H9 (cell line): ENCODE data around the gene QPRT. TPM values are rescaled to one million over a fixed set of nuclear protein-coding genes. Genes with fewer than 3 reads are reported as not detected.
"Not testable (repeated sequence)": the region's sequence is repeated elsewhere in the genome, so short reads cannot be mapped to it uniquely, and the experiment has no call there.

ENCODE experiments used
- DNase-seq: peaks from one replicate; pipeline ENCODE4 v3.0.0-alpha.2; 2017
- H2AFZ ChIP-seq: one replicate; pipeline ENCODE4 v1.6.1; 2013; ENCODE audit warnings: mild to moderate bottlenecking, low read length, control low read depth, moderate library complexity
- H2AK5ac ChIP-seq: 2 replicates; pipeline ENCODE4 v1.6.1; 2013; ENCODE audit warnings: low read length, control low read depth, mixed read lengths; ENCODE audit not compliant: insufficient read length
- H2BK120ac ChIP-seq: one replicate; pipeline ENCODE4 v1.6.1; 2013; ENCODE audit warnings: low read depth, mild to moderate bottlenecking, low read length, control low read depth, inconsistent platforms; ENCODE audit not compliant: poor library complexity, severe bottlenecking
- H2BK12ac ChIP-seq: 2 replicates; pipeline ENCODE4 v1.6.1; 2013; ENCODE audit warnings: low read length, control low read depth, mixed read lengths, low read depth; ENCODE audit not compliant: insufficient read length
- H2BK15ac ChIP-seq: 2 replicates; pipeline ENCODE4 v1.6.1; 2013; ENCODE audit warnings: low read depth, low read length, control low read depth
- H2BK20ac ChIP-seq: one replicate; pipeline ENCODE4 v1.6.1; 2013; ENCODE audit warnings: low read depth, mild to moderate bottlenecking, low read length, control low read depth, inconsistent platforms; ENCODE audit not compliant: poor library complexity, severe bottlenecking
- H2BK5ac ChIP-seq: 2 replicates; pipeline ENCODE4 v1.6.1; 2013; ENCODE audit warnings: low read length, control low read depth, mixed read lengths; ENCODE audit not compliant: insufficient read length
- H3K14ac ChIP-seq: 2 replicates; pipeline ENCODE4 v1.6.1; 2013; ENCODE audit warnings: low read length, control low read depth; ENCODE audit not compliant: insufficient read depth
- H3K18ac ChIP-seq: 2 replicates; pipeline ENCODE4 v1.6.1; 2013; ENCODE audit warnings: low read depth, mild to moderate bottlenecking, mixed read lengths, low read length, control low read depth; ENCODE audit not compliant: insufficient read length
- H3K23ac ChIP-seq: 2 replicates; pipeline ENCODE4 v1.6.1; 2013; ENCODE audit warnings: low read length, control low read depth, mixed read lengths, low read depth; ENCODE audit not compliant: insufficient read length
- H3K23me2 ChIP-seq: 2 replicates; pipeline ENCODE4 v1.6.1; 2013; ENCODE audit warnings: low read depth, mild to moderate bottlenecking, mixed read lengths, low read length, control low read depth; ENCODE audit not compliant: insufficient read length, poor library complexity, severe bottlenecking
- H3K27ac ChIP-seq: 2 replicates; pipeline ENCODE4 v1.5.1; 2013; ENCODE audit warnings: low read length, control low read depth, mixed read lengths, low read depth; ENCODE audit not compliant: insufficient read length
- H3K27me3 ChIP-seq: 2 replicates; pipeline ENCODE4 v1.6.1; 2013; ENCODE audit warnings: low read length, control low read depth, inconsistent platforms; ENCODE audit not compliant: insufficient read depth
- H3K4ac ChIP-seq: 2 replicates; pipeline ENCODE4 v1.6.1; 2013; ENCODE audit warnings: low read depth, mild to moderate bottlenecking, control low read depth, inconsistent platforms, low read length, moderate library complexity
- H3K4me1 ChIP-seq: 2 replicates; pipeline ENCODE4 v1.6.1; 2013; ENCODE audit warnings: low read length, control low read depth, inconsistent platforms; ENCODE audit not compliant: insufficient read depth
- H3K4me2 ChIP-seq: 2 replicates; pipeline ENCODE4 v1.6.1; 2013; ENCODE audit warnings: low read length, control low read depth, mixed read lengths; ENCODE audit not compliant: insufficient read length, insufficient read depth
- H3K56ac ChIP-seq: 2 replicates; pipeline ENCODE4 v1.6.1; 2013; ENCODE audit warnings: low read depth, mild to moderate bottlenecking, mixed read lengths, low read length, control low read depth; ENCODE audit not compliant: insufficient read length
- H3K79me1 ChIP-seq: 2 replicates; pipeline ENCODE4 v1.6.1; 2013; ENCODE audit warnings: low read depth, mild to moderate bottlenecking, moderate library complexity, low read length, control low read depth, inconsistent platforms; ENCODE audit not compliant: insufficient read depth, poor library complexity, severe bottlenecking
- H3K79me2 ChIP-seq: 2 replicates; pipeline ENCODE4 v1.6.1; 2013; ENCODE audit warnings: low read length, control low read depth, inconsistent platforms; ENCODE audit not compliant: insufficient read depth
- H3K9ac ChIP-seq: 2 replicates; pipeline ENCODE4 v1.6.1; 2013; ENCODE audit warnings: low read length, control low read depth, mixed read lengths; ENCODE audit not compliant: insufficient read length; ENCODE audit errors: extremely low read depth
- H3K9me3 ChIP-seq: one replicate; pipeline ENCODE4 v1.6.1; 2013; ENCODE audit warnings: low read depth, low read length, inconsistent platforms; ENCODE audit not compliant: control insufficient read depth
- H3T11ph ChIP-seq: one replicate; pipeline ENCODE4 v1.6.1; 2013; ENCODE audit warnings: mild to moderate bottlenecking, low read length, control low read depth, inconsistent platforms
- H4K20me1 ChIP-seq: one replicate; pipeline ENCODE4 v1.6.1; 2013; ENCODE audit not compliant: control insufficient read depth, insufficient read length, insufficient read depth
- H4K5ac ChIP-seq: 2 replicates; pipeline ENCODE4 v1.6.1; 2013; ENCODE audit warnings: low read depth, mild to moderate bottlenecking, mixed read lengths, low read length, control low read depth; ENCODE audit not compliant: insufficient read length
- H4K8ac ChIP-seq: replicated peaks from 2 replicates; pipeline ENCODE4 v1.6.1; 2013; ENCODE audit warnings: low read length, control low read depth, mixed read lengths, low read depth; ENCODE audit not compliant: insufficient read length
- H4K91ac ChIP-seq: 2 replicates; pipeline ENCODE4 v1.6.1; 2013; ENCODE audit warnings: low read depth, mild to moderate bottlenecking, moderate library complexity, mixed read lengths, low read length, control low read depth; ENCODE audit not compliant: insufficient read length
- H3K27ac Mint-ChIP-seq, 3 experiments: 2 replicates in 2 of 3; 3 replicates in 1 of 3; pipeline ENCODE4 v1.8.0; 2020 to 2021; ENCODE audit warnings: mixed read lengths in 3 of 3, mild to moderate bottlenecking in 1 of 3, moderate library complexity in 1 of 3
- H3K27me3 Mint-ChIP-seq: 2 replicates; pipeline ENCODE4 v1.8.0; 2021; ENCODE audit warnings: low read depth, mild to moderate bottlenecking, moderate library complexity, mixed read lengths
- H3K36me3 Mint-ChIP-seq, 3 experiments: 2 replicates in 2 of 3; 3 replicates in 1 of 3; pipeline ENCODE4 v1.8.0; 2020 to 2021; ENCODE audit warnings: low read depth in 3 of 3, mixed read lengths in 3 of 3; ENCODE audit not compliant: insufficient read depth in 1 of 3
- H3K4me1 Mint-ChIP-seq, 2 experiments: 2 replicates each; pipeline ENCODE4 v1.8.0; 2020; ENCODE audit warnings: mixed read lengths in 2 of 2
- H3K4me3 Mint-ChIP-seq, 2 experiments: 2 replicates in 1 of 2; 3 replicates in 1 of 2; pipeline ENCODE4 v1.8.0; 2020 to 2021; ENCODE audit warnings: mild to moderate bottlenecking in 2 of 2, mixed read lengths in 2 of 2, moderate library complexity in 1 of 2
- H3K9me3 Mint-ChIP-seq, 2 experiments: 2 replicates in 1 of 2; 3 replicates in 1 of 2; pipeline ENCODE4 v1.8.0; 2020; ENCODE audit warnings: mild to moderate bottlenecking in 2 of 2, mixed read lengths in 2 of 2, moderate library complexity in 1 of 2
- WGBS: extraction: QIAGEN DNeasy Blood & Tissue Kit; methylation state at CpG from one replicate; pipeline ENCODE4 v1.1.7; 2013; ENCODE audit warnings: missing lambda C conversion rate, low lambda C conversion rate, mixed read lengths; ENCODE audit not compliant: insufficient read length; ENCODE audit errors: extremely low coverage; 5-methylcytosine and 5-hydroxymethylcytosine counted together
- total RNA-seq: library from RNA; stranded (reverse); gene quantifications from 2 replicates; pipeline ENCODE4 v1.2.1, GENCODE V29; 2021
- TF ChIP-seq, protein P1 (sequence below): fragments of 200-600 bp; sonication (generic); conservative IDR thresholded peaks from 3 replicates; pipeline ENCODE4 v1.8.0; 2021; ENCODE audit warnings: antibody characterized with exemption, mild to moderate bottlenecking

The QPRT gene
- total RNA-seq, 1 experiment from 2014 or later: 107 TPM

DNA sequence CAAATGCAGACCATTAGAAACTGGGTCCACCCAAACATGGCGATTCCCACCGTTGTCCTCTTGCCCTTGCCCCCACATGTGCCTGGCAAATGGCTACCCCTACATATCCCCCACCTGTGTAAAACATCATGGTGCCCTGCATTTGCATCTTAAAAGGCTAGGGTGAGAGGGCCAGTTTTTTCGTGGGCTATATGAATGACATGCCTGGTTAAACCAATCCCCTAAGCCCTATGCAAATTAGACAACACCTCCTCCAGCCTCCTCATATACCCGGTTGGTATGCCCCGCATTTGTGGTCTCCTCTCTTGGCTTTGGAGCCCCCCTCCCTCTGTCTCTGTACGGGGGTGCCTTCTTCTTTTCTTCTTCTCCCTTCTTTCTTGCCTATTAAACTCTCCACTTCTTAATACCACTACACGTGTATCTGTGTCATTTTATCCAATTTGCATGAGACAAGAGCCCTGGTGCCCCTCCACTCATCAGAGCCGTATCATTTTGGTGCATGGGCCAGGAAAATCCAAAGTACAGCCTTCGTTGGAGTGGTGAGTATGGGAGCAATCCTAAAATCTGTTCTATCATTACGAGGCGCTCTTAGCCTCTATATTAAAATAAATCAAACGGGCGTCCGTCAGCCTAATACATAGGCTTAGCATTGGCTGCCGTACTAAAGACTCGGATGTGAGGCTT, 30.1 kb downstream of the QPRT start:
- no peak overlapping the region for H3K23ac ChIP-seq
- WGBS: no CpG with 5 or more reads among the region's 16 CpGs
- no peak overlapping the region for H2BK5ac ChIP-seq
- peak overlapping the region; percentile 79; the same call in 1 of the 2 replicates for H3K4ac ChIP-seq
- H2AK5ac ChIP-seq: no peak overlapping the region
- Mint-ChIP-seq H3K4me3 (peak overlapping the region; percentile 88 to 91), H3K27me3 (no peaks in the 10 kb centered on the region), H3K4me1 (peaks cover 30 to 31% of the 10 kb centered on the region in 2 experiments), H3K36me3 (peaks cover 26 to 34% (median 28%) of the 10 kb centered on the region in 3 experiments; a peak in 6 of 7 replicates), H3K9me3 (no peaks in the 10 kb centered on the region; a peak in 1 of 5 replicates), H3K27ac (peak overlapping the region; percentile 97 to 98 (median 97))
- peak overlapping the region; percentile 75 for H3T11ph ChIP-seq
- DNase-seq: peak; percentile 95
- peak overlapping the region; percentile 97 for H3K9ac ChIP-seq
- H4K8ac ChIP-seq: no peak overlapping the region
- H2BK12ac ChIP-seq: no peak overlapping the region
- peaks cover 14% of the 10 kb centered on the region; the same call in 1 of the 2 replicates for H3K79me2 ChIP-seq
- no peaks in the 10 kb centered on the region for H3K27me3 ChIP-seq
- H2AFZ ChIP-seq: no peak overlapping the region
- H3K4me1 ChIP-seq: peaks cover 2% of the 10 kb centered on the region; the same call in 1 of the 2 replicates
- no peak overlapping the region for H3K56ac ChIP-seq
- H3K18ac ChIP-seq: peak overlapping the region; percentile 58
- TF ChIP-seq, protein P1, sequence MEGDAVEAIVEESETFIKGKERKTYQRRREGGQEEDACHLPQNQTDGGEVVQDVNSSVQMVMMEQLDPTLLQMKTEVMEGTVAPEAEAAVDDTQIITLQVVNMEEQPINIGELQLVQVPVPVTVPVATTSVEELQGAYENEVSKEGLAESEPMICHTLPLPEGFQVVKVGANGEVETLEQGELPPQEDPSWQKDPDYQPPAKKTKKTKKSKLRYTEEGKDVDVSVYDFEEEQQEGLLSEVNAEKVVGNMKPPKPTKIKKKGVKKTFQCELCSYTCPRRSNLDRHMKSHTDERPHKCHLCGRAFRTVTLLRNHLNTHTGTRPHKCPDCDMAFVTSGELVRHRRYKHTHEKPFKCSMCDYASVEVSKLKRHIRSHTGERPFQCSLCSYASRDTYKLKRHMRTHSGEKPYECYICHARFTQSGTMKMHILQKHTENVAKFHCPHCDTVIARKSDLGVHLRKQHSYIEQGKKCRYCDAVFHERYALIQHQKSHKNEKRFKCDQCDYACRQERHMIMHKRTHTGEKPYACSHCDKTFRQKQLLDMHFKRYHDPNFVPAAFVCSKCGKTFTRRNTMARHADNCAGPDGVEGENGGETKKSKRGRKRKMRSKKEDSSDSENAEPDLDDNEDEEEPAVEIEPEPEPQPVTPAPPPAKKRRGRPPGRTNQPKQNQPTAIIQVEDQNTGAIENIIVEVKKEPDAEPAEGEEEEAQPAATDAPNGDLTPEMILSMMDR: no peak
- H3K27ac ChIP-seq: peak overlapping the region; percentile 95
- H3K9me3 ChIP-seq: no peaks in the 10 kb centered on the region
- peak overlapping the region; percentile 86 for H2BK120ac ChIP-seq
- no peak overlapping the region for H2BK15ac ChIP-seq
- H3K4me2 ChIP-seq: peak overlapping the region; percentile 91
- peak overlapping the region; percentile 70; the same call in 1 of the 2 replicates for H3K14ac ChIP-seq
- no peaks in the 10 kb centered on the region for H3K79me1 ChIP-seq
- H3K23me2 ChIP-seq: peaks cover 11% of the 10 kb centered on the region
- no peak overlapping the region for H4K91ac ChIP-seq
- H4K20me1 ChIP-seq: no peaks in the 10 kb centered on the region
- H4K5ac ChIP-seq: no peak overlapping the region
- no peak overlapping the region for H2BK20ac ChIP-seq

DNA sequence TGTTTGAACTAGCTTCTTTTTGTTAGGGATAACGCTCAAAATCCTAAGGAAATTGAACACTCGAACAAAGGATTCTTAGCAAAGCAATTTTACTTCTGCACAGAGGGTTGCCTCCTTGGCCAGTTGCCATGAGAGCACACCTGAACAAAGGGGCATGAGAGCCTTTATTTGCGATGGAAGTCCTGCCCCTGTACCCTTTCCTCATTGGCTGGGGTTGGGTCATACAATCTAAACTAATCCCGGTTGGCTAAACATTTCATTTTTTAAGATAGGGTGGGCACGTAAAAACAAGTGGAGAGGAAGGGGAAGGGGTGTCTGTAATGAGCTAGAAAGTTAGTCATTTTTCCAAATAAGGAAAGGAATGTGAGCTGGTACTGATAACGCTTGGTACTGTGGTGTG, 30.7 kb downstream of the QPRT start:
- peak overlapping the region; percentile 91 for H3K4me2 ChIP-seq
- not testable (repeated sequence) for H4K91ac ChIP-seq, H2AFZ ChIP-seq, H2AK5ac ChIP-seq, H3K27me3 Mint-ChIP-seq, H2BK15ac ChIP-seq, H2BK5ac ChIP-seq, H3K9me3 Mint-ChIP-seq, H3K27me3 ChIP-seq, H2BK12ac ChIP-seq, H3K23ac ChIP-seq, H3K9me3 ChIP-seq, H4K20me1 ChIP-seq, H3K79me1 ChIP-seq, H2BK20ac ChIP-seq, H3K4me1 ChIP-seq, H4K8ac ChIP-seq, H4K5ac ChIP-seq
- peak overlapping the region; percentile 75 for H3T11ph ChIP-seq
- peak overlapping the region; percentile 58 for H3K18ac ChIP-seq
- peak overlapping the region; percentile 95 for H3K27ac ChIP-seq
- H3K9ac ChIP-seq: peak overlapping the region; percentile 97
- peaks cover 14% of the 10 kb centered on the region; the same call in 1 of the 2 replicates for H3K79me2 ChIP-seq
- Mint-ChIP-seq H3K36me3 (peaks cover 28 to 37% (median 29%) of the 10 kb centered on the region in 3 experiments; a peak in 6 of 7 replicates), H3K4me3 (peak overlapping the region; percentile 88 to 91), H3K27ac (peak overlapping the region; percentile 97 to 98 (median 97)), H3K4me1 (peaks cover 30 to 33% of the 10 kb centered on the region in 2 experiments)
- peak overlapping the region; percentile 69 for H3K56ac ChIP-seq
- DNase-seq: peak; percentile 71
- H3K23me2 ChIP-seq: peaks cover 11% of the 10 kb centered on the region
- no CpG with 5 or more reads among the region's 6 CpGs for WGBS
- H3K4ac ChIP-seq: peak overlapping the region; percentile 79; the same call in 1 of the 2 replicates
- peak overlapping the region; percentile 70; the same call in 1 of the 2 replicates for H3K14ac ChIP-seq
- peak overlapping the region; percentile 86 for H2BK120ac ChIP-seq
